NCI-H1092 treated with DMSO at 0.1 percent for 48 hours (cell line): Measurements from ENCODE around the gene FLT1.

ENCODE experiments used
- DNase-seq: peaks from one replicate; lab custom pipeline; 2025; lab: John Stamatoyannopoulos, UW

Gene FLT1

GRCh38 chr13:28457521-28457920 lies 37.4 kb downstream of the FLT1 start:
- DNase-seq = no peak

GRCh38 chr13:28455580-28456194 lies 39.2 kb downstream of the FLT1 start:
- DNase-seq = no peak

GRCh38 chr13:28452755-28453154 lies 42.2 kb downstream of the FLT1 start:
- no peak for DNase-seq

- DNase-seq = no peak
Measured at GRCh38 chr13:28451482-28452217, 43.3 kb downstream of the FLT1 start.

GRCh38 chr13:28449826-28450773 lies 44.8 kb downstream of the FLT1 start:
- DNase-seq = no peak

GRCh38 chr13:28448651-28449358 lies 46.1 kb downstream of the FLT1 start:
- no peak for DNase-seq

GRCh38 chr13:28447989-28448388 lies 46.9 kb downstream of the FLT1 start:
- no peak for DNase-seq

GRCh38 chr13:28447206-28447605 lies 47.7 kb downstream of the FLT1 start:
- no peak for DNase-seq

GRCh38 chr13:28442839-28443238 lies 52.1 kb downstream of the FLT1 start:
- no peak for DNase-seq

- no peak for DNase-seq
Measured at GRCh38 chr13:28441529-28441928, 53.4 kb downstream of the FLT1 start.

- DNase-seq = no peak
Measured at GRCh38 chr13:28440774-28441504, 54.0 kb downstream of the FLT1 start.

GRCh38 chr13:28438598-28439334 lies 56.2 kb downstream of the FLT1 start:
- DNase-seq = no peak

GRCh38 chr13:28438067-28438466 lies 56.9 kb downstream of the FLT1 start:
- DNase-seq = no peak

GRCh38 chr13:28435917-28436316 lies 59.0 kb downstream of the FLT1 start:
- DNase-seq = no peak

- DNase-seq = no peak
Measured at GRCh38 chr13:28434926-28435325, 60.0 kb downstream of the FLT1 start.

GRCh38 chr13:28432816-28433560 lies 61.9 kb downstream of the FLT1 start:
- no peak for DNase-seq

- DNase-seq = no peak
Measured at GRCh38 chr13:28429685-28430290, 65.1 kb downstream of the FLT1 start.

- DNase-seq = no peak
Measured at GRCh38 chr13:28429096-28429495, 65.8 kb downstream of the FLT1 start.

- DNase-seq = no peak
Measured at GRCh38 chr13:28426381-28426780, 68.5 kb downstream of the FLT1 start.
